GM12878 (cell line): Measurements from ENCODE around the gene GOLGA8A. TPM values are rescaled to one million over a fixed set of nuclear protein-coding genes. Genes with fewer than 3 reads are reported as not detected.
A peak's percentile ranks its signal among the peaks of the same experiment; 100 is the strongest.

Experiments used
- ASH2L ChIP-seq: fragments of 300-600, 200-600 bp; sonication (generic); IDR thresholded peaks from 2 replicates; pipeline ENCODE4 v1.6.1; 2017; ENCODE audit warnings: low read depth, mild to moderate bottlenecking, borderline replicate concordance
- BHLHE40 ChIP-seq, 2 experiments: fragments of 450-650 bp in 1 of 2; IDR thresholded peaks; 2 replicates each; pipeline ENCODE4 v1.6.1; 2011 to 2017; ENCODE audit warnings: low read depth in 2 of 2, borderline replicate concordance in 1 of 2, improper control_type of control experiment in 1 of 2, low read length in 1 of 2, mild to moderate bottlenecking in 1 of 2
- IRF3 ChIP-seq: fragments of 450-650 bp; IDR thresholded peaks from 2 replicates; pipeline ENCODE4 v1.6.1; 2014; ENCODE audit warnings: mild to moderate bottlenecking
- NRF1 ChIP-seq: conservative IDR thresholded peaks from 2 replicates; pipeline ENCODE4 v1.6.1; 2011; ENCODE audit warnings: mild to moderate bottlenecking, low read depth, low read length, improper control_type of control experiment
- PAX5 ChIP-seq: IDR thresholded peaks from 2 replicates; pipeline ENCODE4 v1.6.1; 2011; ENCODE audit warnings: low read depth, low read length, borderline replicate concordance
- RB1 ChIP-seq: fragments of 450-650 bp; formaldehyde crosslinking; IDR thresholded peaks from 2 replicates; pipeline ENCODE4 v1.6.1; 2017; ENCODE audit warnings: mild to moderate bottlenecking, borderline replicate concordance
- RUNX3 ChIP-seq: IDR thresholded peaks from 2 replicates; pipeline ENCODE4 v1.6.1; 2012; ENCODE audit warnings: low read length, inconsistent platforms
- TCF12 ChIP-seq: IDR thresholded peaks from 2 replicates; pipeline ENCODE4 v1.6.1; 2011; ENCODE audit warnings: low read depth, mild to moderate bottlenecking, low read length
- TCF3 ChIP-seq: IDR thresholded peaks from 2 replicates; pipeline ENCODE4 v1.6.1; 2012; ENCODE audit warnings: low read depth, mild to moderate bottlenecking, low read length, borderline replicate concordance; ENCODE audit not compliant: insufficient read depth
- polyA plus RNA-seq, 11 experiments: library from polyadenylated mRNA; depleted of rRNA in 4 of 11; unstranded in 6 of 11; stranded (reverse) in 5 of 11; fragments of >200 nt; fragmentation: Nextera tagmentation in 4 of 11; fragmentation: Illumina TruSeq in 1 of 11; extraction: Ambion mirVana in 4 of 11; extraction: Trizol in 1 of 11; gene quantifications; 1 replicate in 1 of 11; 2 replicates in 10 of 11; pipeline versions ENCODE4 v1.2.1 to v1.2.3, GENCODE V29; 2011 to 2016; ENCODE audit warnings: inconsistent platforms in 2 of 11, missing spikeins in 2 of 11, low read depth in 1 of 11
- total RNA-seq, 4 experiments: library from RNA; depleted of rRNA in 3 of 4; stranded (reverse); fragments of >200 nt in 3 of 4; fragmentation: Illumina TruSeq in 1 of 4; extraction: Trizol in 1 of 4; gene quantifications; 2 replicates each; pipeline versions ENCODE4 v1.2.1 to v1.2.3, GENCODE V29; 2013 to 2021
- TF ChIP-seq, protein P1 (sequence below): fragments of 450-650 bp; IDR thresholded peaks from 2 replicates; pipeline ENCODE4 v1.6.1; 2016; ENCODE audit warnings: mild to moderate bottlenecking
- TF ChIP-seq, protein P2 (sequence below): IDR thresholded peaks from 2 replicates; pipeline ENCODE4 v1.6.1; 2012; ENCODE audit warnings: low read depth, low read length, improper control_type of control experiment

The GOLGA8A gene
- total and polyA plus RNA-seq, 10 of the 15 experiments (the other 5 are each of a cell fraction or from before 2014, with no cell fraction given): 14.5 to 132 (median 48.1) TPM

DNA sequence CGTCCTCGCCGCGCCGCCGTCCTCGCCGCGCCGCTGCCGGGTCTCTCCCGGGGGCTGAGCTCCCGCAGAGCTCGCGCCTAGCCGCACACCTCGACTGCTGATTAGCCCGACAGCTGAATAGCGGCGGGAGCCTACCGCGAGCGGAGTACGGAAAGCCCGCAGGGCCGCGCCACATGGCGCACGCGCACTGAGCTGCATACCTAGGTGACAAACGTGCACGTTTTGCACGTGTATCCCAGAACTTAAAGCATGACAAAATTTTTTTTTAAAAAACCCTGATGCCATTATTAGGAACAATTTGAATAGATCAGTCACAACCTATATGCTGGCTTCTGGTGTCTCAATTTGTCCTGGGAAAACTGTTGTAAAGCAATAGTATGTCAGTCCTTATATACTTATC lies at the start of gene GOLGA8A (continued):
- TF ChIP-seq PAX5 (0 out of 2 replicates have a peak, but pooled peaks have one; percentile 9), ASH2L (peak; percentile 38; the same call in 1 of the 2 replicates), TCF3 (0 out of 2 replicates have a peak, but pooled peaks have one; percentile 18), NRF1 (peak; percentile 69), RUNX3 (peak; percentile 46; the same call in 1 of the 2 replicates), BHLHE40 (IDR thresholded peaks at IDR 0.05; ENCODE audit: borderline replicate concordance in 1 of 2, low read depth in 2 of 2, low read length in 1 of 2) (peak; percentile 98 to 99), RB1 (peak; percentile 22; the same call in 1 of the 2 replicates), IRF3 (no peak), TCF12 (peak; percentile 41; the same call in 1 of the 2 replicates)
- TF ChIP-seq, protein P1, sequence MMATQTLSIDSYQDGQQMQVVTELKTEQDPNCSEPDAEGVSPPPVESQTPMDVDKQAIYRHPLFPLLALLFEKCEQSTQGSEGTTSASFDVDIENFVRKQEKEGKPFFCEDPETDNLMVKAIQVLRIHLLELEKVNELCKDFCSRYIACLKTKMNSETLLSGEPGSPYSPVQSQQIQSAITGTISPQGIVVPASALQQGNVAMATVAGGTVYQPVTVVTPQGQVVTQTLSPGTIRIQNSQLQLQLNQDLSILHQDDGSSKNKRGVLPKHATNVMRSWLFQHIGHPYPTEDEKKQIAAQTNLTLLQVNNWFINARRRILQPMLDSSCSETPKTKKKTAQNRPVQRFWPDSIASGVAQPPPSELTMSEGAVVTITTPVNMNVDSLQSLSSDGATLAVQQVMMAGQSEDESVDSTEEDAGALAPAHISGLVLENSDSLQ: peak; percentile 13; the same call in 1 of the 2 replicates
- TF ChIP-seq, protein P2, sequence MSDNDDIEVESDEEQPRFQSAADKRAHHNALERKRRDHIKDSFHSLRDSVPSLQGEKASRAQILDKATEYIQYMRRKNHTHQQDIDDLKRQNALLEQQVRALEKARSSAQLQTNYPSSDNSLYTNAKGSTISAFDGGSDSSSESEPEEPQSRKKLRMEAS: peak; percentile 96
- TF ChIP-seq, all 136 proteins: peak for 22
